Head of caudate nucleus (tissue), 42 donors: Measurements from ENCODE around the gene MSL1.

Source experiments
- DNase-seq, 42 donors: peaks; one replicate each; pipeline versions ENCODE4 v3.0.0 to v3.0.0-alpha.2; 2020 to 2021; ENCODE audit warnings: mixed read lengths in 7 of 42
- intact Hi-C: fragments of 100-400 bp; cut with DNase I; formaldehyde crosslinking; loops from one replicate; pipeline ENCODE4 v1.15.0; 2022

Gene MSL1

DNA sequence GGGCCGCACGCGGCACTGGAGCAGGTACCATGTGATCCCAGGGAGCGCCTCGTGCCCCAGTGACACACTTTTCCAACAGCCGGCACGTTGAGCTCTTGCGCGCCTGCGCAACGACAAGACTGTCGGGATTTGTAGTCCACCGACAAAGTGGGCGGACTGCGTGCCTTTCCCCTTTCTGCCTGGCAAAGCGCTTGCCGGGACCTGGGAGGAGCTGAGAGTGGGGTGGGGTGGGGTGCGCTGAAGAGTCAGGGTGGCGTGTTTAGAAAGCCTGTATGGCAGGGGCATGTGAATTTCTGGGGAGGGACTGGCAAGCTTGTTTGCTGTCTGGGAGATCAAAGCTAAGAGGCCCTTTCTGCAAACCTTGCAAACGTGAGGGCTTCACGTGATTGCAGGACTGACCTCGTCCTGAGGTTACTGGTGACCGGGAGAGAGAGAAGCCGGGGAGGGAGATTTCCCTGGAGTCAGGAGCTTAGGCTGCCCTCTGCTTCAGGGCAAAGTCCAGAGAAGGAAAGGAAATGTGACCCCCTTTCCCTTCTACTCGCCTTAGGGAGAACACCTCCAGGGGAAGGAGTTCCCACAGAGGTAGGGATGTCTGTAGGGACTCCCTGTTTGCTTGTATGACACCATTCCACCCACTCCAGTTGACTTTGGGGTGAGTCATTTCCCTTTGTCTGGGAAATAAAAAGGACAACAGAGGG is 21.0 kb upstream of the MSL1 start:
- peak; percentile 91 to 100 (median 98) for DNase-seq
- intact Hi-C loops, result no loop called here

GRCh38 chr17:40101367-40102210 is 20.2 kb upstream of the MSL1 start:
- intact Hi-C loops, result no loop called here
- DNase-seq, result no peak

- intact Hi-C loops, result no loop called here
- no peak for DNase-seq
Observed at GRCh38 chr17:40103071-40103661, 18.6 kb upstream of the MSL1 start.

- DNase-seq, result no peak
Observed at GRCh38 chr17:40103688-40104087, 18.1 kb upstream of the MSL1 start.

GRCh38 chr17:40104594-40105486 is 16.9 kb upstream of the MSL1 start:
- no peak for DNase-seq
- intact Hi-C loops, result loop anchor here (5.0 kb wide), 1 partner anchor 33 kb away; no protein-coding TSS in a partner anchor

More at GRCh38 chr17:40103688-40104087, 18.1 kb upstream of the MSL1 start:
- intact Hi-C loops, result no loop called here

- DNase-seq, result no peak
- intact Hi-C loops, result loop anchor here (5.0 kb wide), 1 partner anchor 34 kb away; no protein-coding TSS in a partner anchor
Observed at GRCh38 chr17:40105861-40106759, 15.7 kb upstream of the MSL1 start.

GRCh38 chr17:40106760-40107521 is 14.8 kb upstream of the MSL1 start:
- intact Hi-C loops, result loop anchor here (5.0 kb wide), 1 partner anchor 35 kb away; no protein-coding TSS in a partner anchor
- peak in 22 of 42 donors; percentile 24 to 69 (median 49) for DNase-seq

DNA sequence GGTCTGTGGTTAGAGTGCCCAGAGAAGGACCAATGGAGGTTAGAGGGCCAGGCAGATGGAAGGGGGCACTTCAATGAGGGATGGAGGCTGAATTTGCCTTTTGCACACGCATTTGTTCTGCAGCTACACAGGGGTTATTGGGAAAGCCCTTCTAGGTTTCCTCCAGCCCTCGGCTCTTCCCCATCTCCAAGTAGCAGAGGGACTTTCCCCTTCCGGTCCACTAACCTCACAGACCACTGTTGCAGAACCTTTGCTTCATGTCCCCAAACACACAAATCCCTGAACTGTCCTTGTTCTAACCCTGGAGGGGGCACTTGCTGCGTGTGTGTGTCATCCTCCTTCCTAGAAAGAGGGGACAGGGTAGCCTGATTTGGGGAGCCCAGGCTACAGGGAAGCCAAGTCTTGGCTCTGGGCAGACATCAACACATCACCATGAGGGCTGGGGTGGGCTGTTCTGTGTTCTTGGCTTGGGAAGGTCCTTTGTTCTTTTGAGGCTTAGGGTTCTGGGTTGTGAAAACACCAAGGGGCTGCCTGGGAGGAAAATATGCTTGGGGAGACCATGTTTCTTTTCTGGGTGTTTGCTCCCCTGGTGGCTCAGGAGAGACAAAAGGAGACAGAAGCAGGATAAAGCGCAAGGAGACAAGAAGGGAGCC is 14.1 kb upstream of the MSL1 start:
- peak in 10 of 42 donors; percentile 25 to 56 (median 36) for DNase-seq
- intact Hi-C loops, result loop anchor here (5.0 kb wide), 1 partner anchor 35 kb away; no protein-coding TSS in a partner anchor

- no peak for DNase-seq
- intact Hi-C loops, result loop anchor here (5.0 kb wide), 1 partner anchor 37 kb away; no protein-coding TSS in a partner anchor
Observed at GRCh38 chr17:40108970-40109824, 12.6 kb upstream of the MSL1 start.

GRCh38 chr17:40110026-40110845 is 11.5 kb upstream of the MSL1 start:
- intact Hi-C loops, result no loop called here

DNA sequence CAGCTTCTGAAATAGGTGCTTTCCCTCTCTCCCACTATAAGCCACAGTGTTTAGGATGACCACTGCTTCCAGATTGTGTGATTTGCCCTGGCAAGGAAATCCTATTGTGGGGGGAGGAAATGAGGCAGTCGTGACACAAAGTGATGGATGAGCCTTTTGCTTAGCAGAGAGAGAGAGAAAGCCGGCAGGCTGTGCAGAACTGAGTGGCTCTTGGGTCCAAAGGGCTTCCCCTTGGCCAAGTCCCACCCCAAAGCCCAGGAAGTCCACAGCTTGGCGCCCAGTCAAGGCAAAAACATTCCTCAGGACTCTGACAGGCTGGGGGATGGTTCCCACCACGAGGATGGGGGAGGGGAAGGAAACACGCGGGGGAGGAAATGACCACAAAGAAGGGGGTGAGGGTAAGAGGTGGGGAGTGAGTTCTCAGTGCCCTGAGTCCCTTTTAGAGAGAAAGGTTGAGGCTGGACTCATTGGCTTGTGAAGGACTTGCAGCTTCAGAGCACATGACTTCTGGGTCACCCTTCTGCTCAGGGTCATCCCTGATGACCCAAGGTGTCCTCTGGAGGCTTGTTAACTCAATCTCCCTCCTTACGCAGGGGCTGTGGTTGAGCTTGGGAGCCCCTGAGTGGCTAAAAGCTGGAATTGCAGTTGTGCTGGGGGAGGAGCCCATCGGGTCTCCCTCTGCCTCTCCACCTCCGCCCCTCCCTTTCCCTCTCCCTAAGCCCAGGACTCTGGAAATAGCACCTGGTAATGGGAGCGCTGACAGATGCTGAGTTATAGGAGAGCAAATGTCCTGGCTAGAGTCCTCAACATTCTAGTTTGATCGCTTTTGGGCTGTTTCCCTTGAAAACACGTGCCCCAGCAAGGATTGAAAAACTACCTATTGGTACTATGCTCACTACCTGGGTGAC is 10.3 kb upstream of the MSL1 start:
- intact Hi-C loops, result loop anchor here (2.0 kb wide), 1 partner anchor 57 kb away; no protein-coding TSS in a partner anchor

More at GRCh38 chr17:40110026-40110845, 11.5 kb upstream of the MSL1 start:
- peak in 3 of 42 donors; percentile 13 to 36 (median 27) for DNase-seq

DNA sequence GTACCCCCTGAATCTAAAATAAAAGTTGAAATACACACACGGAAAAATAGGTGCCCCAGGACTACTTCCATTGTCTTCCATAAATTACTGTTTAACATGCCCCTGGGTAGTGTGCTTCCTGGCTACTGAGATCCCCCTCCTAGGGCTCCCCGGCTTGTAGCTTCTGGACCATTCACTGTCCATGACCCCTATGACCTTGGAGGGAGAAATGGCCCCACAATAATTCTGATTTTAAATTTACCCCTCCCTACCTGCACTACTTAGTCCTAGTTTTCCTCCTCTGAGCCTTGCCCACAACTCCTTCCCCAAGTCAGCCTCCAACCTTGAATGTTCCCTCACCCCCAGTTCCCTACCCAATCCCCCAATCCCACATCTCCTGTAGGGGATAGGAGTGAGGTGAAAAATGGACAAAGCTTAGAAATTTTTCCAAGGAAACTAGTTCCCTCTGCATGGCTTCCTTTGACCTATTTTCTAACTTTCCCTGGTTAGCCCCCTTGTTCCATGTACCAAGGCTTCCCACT is 9.5 kb upstream of the MSL1 start:
- intact Hi-C loops, result loop anchor here (2.0 kb wide), 1 partner anchor 57 kb away; no protein-coding TSS in a partner anchor

More for the DNA sequence above, 10.3 kb upstream of the MSL1 start:
- DNase-seq, result peak; percentile 67 to 94 (median 86)

DNA sequence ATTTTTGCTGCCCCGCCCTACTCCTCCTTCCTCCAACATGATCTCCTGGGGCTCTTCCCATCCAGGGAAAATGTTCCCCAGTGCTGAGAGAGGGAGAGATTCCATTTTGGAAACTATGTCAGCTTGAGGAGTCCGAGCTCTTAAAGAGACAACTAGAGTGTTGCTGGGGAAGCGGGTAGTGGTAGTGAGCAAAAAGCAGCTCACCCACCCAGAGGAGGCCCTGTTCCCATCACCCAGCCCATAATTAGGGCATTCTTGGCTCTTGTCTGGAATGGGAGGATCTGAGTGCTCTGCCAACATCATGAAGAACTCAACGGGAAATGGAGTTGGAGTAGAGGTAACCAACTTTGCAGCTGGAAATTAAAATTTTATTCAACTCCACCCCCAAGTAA is 9.1 kb upstream of the MSL1 start:
- DNase-seq, result peak in 3 of 42 donors; percentile 25 to 32 (median 28)
- intact Hi-C loops, result loop anchor here (2.0 kb wide), 1 partner anchor 56 kb away; no protein-coding TSS in a partner anchor

More for the DNA sequence above, 9.5 kb upstream of the MSL1 start:
- peak in 2 of 42 donors; percentile 10 to 11 for DNase-seq
